Neural cell (in vitro differentiated cells): ENCODE data around the gene AARSD1. TPM values are rescaled to one million over a fixed set of nuclear protein-coding genes. Genes with fewer than 3 reads are reported as not detected.
"Not testable (repeated sequence)": the region's sequence is repeated elsewhere in the genome, so short reads cannot be mapped to it uniquely, and the experiment has no call there.

Experiments
- H2AFZ ChIP-seq: fragments of 200-600, 300-800 bp; sonication (generic), shearing (Covaris generic); 2 replicates; pipeline ENCODE4 v1.6.0; 2014; ENCODE audit warnings: low read depth, mild to moderate bottlenecking, antibody characterized with exemption, low read length, moderate library complexity
- H3F3A ChIP-seq: fragments of 200-600 bp; shearing (Covaris generic); 2 replicates; pipeline ENCODE4 v1.6.1; 2016; ENCODE audit warnings: mild to moderate bottlenecking, moderate library complexity, mixed read lengths, antibody characterized with exemption, low read length; ENCODE audit not compliant: insufficient read depth, poor library complexity, severe bottlenecking
- H3K27ac ChIP-seq: fragments of 200-600, 300-800 bp; sonication (generic), shearing (Covaris generic); 2 replicates; pipeline ENCODE4 v1.5.1; 2014; ENCODE audit warnings: mild to moderate bottlenecking, low read length, moderate library complexity
- H3K27me3 ChIP-seq: fragments of 300-800, 200-600 bp; sonication (generic), shearing (Covaris generic); 2 replicates; pipeline ENCODE4 v1.6.0; 2014; ENCODE audit warnings: mild to moderate bottlenecking, low read depth, low read length, moderate library complexity; ENCODE audit not compliant: insufficient read depth
- H3K36me3 ChIP-seq: fragments of 300-800, 200-600 bp; sonication (generic), shearing (Covaris generic); 2 replicates; pipeline ENCODE4 v1.5.1; 2014; ENCODE audit warnings: mild to moderate bottlenecking, antibody characterized with exemption, low read length, moderate library complexity; ENCODE audit not compliant: insufficient read depth
- H3K4me2 ChIP-seq: fragments of 300-800, 200-600 bp; sonication (generic), shearing (Covaris generic); 2 replicates; pipeline ENCODE4 v1.6.0; 2014; ENCODE audit warnings: mild to moderate bottlenecking, low read length
- H3K4me3 ChIP-seq: fragments of 300-800, 200-600 bp; sonication (generic), shearing (Covaris generic); 2 replicates; pipeline ENCODE4 v1.5.1; 2014; ENCODE audit warnings: mild to moderate bottlenecking, low read length, moderate library complexity
- H3K79me2 ChIP-seq: fragments of 200-600 bp; shearing (Covaris generic); replicated peaks from 2 replicates; pipeline ENCODE4 v1.6.0; 2014; ENCODE audit warnings: mild to moderate bottlenecking, low read length, moderate library complexity; ENCODE audit not compliant: insufficient read depth
- H3K9ac ChIP-seq: fragments of 300-800, 200-600 bp; sonication (generic), shearing (Covaris generic); 2 replicates; pipeline ENCODE4 v1.6.1; 2016; ENCODE audit warnings: mild to moderate bottlenecking, low read length, mixed read lengths
- H3K9me2 ChIP-seq: fragments of 200-600 bp; shearing (Covaris generic); 2 replicates; pipeline ENCODE4 v1.6.1; 2016; ENCODE audit warnings: mild to moderate bottlenecking, low read length, mixed read lengths; ENCODE audit not compliant: insufficient read depth
- H3K9me3 ChIP-seq: fragments of 200-600, 300-800 bp; sonication (generic), shearing (Covaris generic); 2 replicates; pipeline ENCODE4 v1.6.1; 2016; ENCODE audit warnings: mild to moderate bottlenecking, mixed run types, low read length, moderate library complexity, mixed read lengths
- H4K20me1 ChIP-seq: fragments of 200-600 bp; shearing (Covaris generic); 2 replicates; pipeline ENCODE4 v1.6.1; 2016; ENCODE audit warnings: mild to moderate bottlenecking, mixed run types; ENCODE audit not compliant: insufficient read depth
- EP300 ChIP-seq: fragments of 450-650 bp; conservative IDR thresholded peaks from 2 replicates; pipeline ENCODE4 v1.6.1; 2014; ENCODE audit warnings: antibody characterized with exemption, mild to moderate bottlenecking, moderate library complexity; ENCODE audit not compliant: poor library complexity, severe bottlenecking
- EZH2 ChIP-seq: fragments of 200-600, 300-800 bp; shearing (Covaris generic), sonication (generic); IDR thresholded peaks from 2 replicates; pipeline ENCODE4 v1.6.1; 2014; ENCODE audit warnings: antibody characterized with exemption, low read length, borderline replicate concordance, mild to moderate bottlenecking; ENCODE audit not compliant: insufficient read depth, poor library complexity, severe bottlenecking
- MXI1 ChIP-seq: fragments of 450-650 bp; conservative IDR thresholded peaks from 2 replicates; pipeline ENCODE4 v1.6.1; 2014; ENCODE audit warnings: antibody characterized with exemption, mild to moderate bottlenecking; ENCODE audit not compliant: poor library complexity, severe bottlenecking
- POLR2AphosphoS5 ChIP-seq: IDR thresholded peaks from 2 replicates; pipeline ENCODE4 v1.6.1; 2012
- RAD21 ChIP-seq: fragments of 450-650 bp; conservative IDR thresholded peaks from 2 replicates; pipeline ENCODE4 v1.6.1; 2014; ENCODE audit warnings: antibody characterized with exemption, mild to moderate bottlenecking, moderate library complexity
- SMC3 ChIP-seq: fragments of 450-650 bp; conservative IDR thresholded peaks from 2 replicates; pipeline ENCODE4 v1.6.1; 2014; ENCODE audit warnings: antibody characterized with exemption, mild to moderate bottlenecking, moderate library complexity; ENCODE audit not compliant: poor library complexity
- TAF1 ChIP-seq: IDR thresholded peaks from 2 replicates; pipeline ENCODE4 v1.6.1; 2012; ENCODE audit warnings: low read depth
- polyA plus RNA-seq: library from polyadenylated mRNA; depleted of rRNA; stranded (reverse); fragments of >200 nt; gene quantifications from 2 replicates; pipeline ENCODE4 v1.2.3, GENCODE V29; 2014
- TF ChIP-seq, protein P1 (sequence below): IDR thresholded peaks from 2 replicates; pipeline ENCODE4 v1.6.1; 2012; ENCODE audit warnings: borderline replicate concordance
- TF ChIP-seq, protein P2 (sequence below): fragments of 450-650 bp; IDR thresholded peaks from 2 replicates; pipeline ENCODE4 v1.5.1; 2014; ENCODE audit warnings: antibody characterized with exemption, mild to moderate bottlenecking, moderate library complexity; ENCODE audit not compliant: poor library complexity, severe bottlenecking

The AARSD1 gene
- polyA plus RNA-seq, 1 donor from 2014 or later, result 64.2 TPM

DNA sequence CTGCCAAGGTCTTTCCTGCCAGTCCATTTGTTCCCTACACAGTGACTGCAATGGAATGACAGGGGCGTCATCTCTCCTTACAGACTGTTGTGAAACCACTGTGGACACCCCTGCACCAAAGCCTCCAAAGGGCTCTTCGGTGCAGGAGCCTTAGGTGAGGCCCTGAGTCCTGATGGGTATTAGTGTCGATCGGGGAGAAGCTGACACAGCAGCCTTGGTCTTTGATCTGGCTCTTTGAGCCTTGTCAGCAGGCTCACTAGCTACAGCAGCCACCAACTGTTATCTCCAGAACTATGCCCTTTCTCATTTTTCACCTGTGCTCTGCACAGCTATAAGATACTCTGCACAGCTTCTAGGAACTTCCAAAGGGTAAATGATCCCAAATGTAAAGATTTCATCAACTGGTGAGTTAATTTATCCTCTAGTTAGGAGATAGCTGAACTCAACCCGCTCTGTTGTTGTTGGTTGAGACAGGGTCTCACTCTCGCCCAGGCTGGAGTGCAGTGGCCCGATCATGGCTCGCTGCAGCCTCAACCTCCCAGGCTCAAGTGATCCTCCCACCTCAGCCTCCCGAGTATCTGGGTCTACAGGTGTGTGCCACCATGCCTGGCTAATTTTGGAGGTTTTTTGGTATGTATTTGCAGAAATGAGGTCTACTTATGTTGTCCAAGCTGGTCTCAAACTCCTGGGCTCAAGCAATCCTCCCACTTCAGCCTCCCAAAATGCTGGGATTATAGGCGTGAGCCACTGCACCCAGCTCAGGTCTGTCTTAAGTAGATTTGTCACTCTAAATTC, 44.0 kb downstream of the AARSD1 start:
- H3K9me3 ChIP-seq, result no peaks in the 10 kb centered on the region
- no peaks in the 10 kb centered on the region for H3K36me3 ChIP-seq
- no peaks in the 10 kb centered on the region for H3K9me2 ChIP-seq
- no peaks in the 10 kb centered on the region for H3F3A ChIP-seq
- TF ChIP-seq EZH2 (no peak), EP300 (no peak), POLR2AphosphoS5 (no peak)
- TF ChIP-seq, protein P1, sequence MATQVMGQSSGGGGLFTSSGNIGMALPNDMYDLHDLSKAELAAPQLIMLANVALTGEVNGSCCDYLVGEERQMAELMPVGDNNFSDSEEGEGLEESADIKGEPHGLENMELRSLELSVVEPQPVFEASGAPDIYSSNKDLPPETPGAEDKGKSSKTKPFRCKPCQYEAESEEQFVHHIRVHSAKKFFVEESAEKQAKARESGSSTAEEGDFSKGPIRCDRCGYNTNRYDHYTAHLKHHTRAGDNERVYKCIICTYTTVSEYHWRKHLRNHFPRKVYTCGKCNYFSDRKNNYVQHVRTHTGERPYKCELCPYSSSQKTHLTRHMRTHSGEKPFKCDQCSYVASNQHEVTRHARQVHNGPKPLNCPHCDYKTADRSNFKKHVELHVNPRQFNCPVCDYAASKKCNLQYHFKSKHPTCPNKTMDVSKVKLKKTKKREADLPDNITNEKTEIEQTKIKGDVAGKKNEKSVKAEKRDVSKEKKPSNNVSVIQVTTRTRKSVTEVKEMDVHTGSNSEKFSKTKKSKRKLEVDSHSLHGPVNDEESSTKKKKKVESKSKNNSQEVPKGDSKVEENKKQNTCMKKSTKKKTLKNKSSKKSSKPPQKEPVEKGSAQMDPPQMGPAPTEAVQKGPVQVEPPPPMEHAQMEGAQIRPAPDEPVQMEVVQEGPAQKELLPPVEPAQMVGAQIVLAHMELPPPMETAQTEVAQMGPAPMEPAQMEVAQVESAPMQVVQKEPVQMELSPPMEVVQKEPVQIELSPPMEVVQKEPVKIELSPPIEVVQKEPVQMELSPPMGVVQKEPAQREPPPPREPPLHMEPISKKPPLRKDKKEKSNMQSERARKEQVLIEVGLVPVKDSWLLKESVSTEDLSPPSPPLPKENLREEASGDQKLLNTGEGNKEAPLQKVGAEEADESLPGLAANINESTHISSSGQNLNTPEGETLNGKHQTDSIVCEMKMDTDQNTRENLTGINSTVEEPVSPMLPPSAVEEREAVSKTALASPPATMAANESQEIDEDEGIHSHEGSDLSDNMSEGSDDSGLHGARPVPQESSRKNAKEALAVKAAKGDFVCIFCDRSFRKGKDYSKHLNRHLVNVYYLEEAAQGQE, result no peak
- H2AFZ ChIP-seq, result no peak overlapping the region
- no peak overlapping the region for H3K27ac ChIP-seq
- H3K4me3 ChIP-seq, result no peak overlapping the region
- no peaks in the 10 kb centered on the region for H4K20me1 ChIP-seq
- no peaks in the 10 kb centered on the region for H3K79me2 ChIP-seq
- H3K4me2 ChIP-seq, result no peak overlapping the region
- no peaks in the 10 kb centered on the region for H3K27me3 ChIP-seq
- no peak overlapping the region for H3K9ac ChIP-seq

DNA sequence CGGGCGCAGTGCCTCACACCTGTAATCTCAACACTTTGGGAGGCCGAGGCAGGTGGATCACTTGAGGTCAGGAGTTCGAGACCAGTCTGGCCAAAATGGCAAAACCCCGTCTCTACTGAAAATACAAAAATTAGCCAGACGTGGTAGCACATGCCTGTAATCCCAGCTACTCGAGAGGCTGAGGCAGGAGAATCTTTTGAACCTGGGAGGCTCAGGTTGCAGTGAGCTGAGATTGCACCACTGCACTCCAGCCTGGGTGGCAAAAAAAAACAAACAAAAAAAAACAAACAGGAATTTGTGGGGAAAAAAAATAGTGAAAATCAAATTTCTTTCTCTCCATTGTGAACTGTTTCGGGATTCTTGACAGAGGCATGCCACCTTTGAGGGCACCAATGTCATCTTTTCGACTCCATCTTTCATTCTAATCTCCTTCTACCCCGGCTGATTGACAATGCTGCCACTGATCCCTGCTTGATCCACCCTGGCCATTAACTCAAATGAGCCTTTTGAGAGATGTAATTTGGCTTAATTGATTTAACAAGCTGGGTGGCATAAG, 44.7 kb downstream of the AARSD1 start:
- not testable (repeated sequence) for H3K36me3 ChIP-seq, H2AFZ ChIP-seq, H3K27me3 ChIP-seq, H3K27ac ChIP-seq, H3F3A ChIP-seq, H3K79me2 ChIP-seq, H3K9ac ChIP-seq, H4K20me1 ChIP-seq, H3K4me3 ChIP-seq, H3K9me2 ChIP-seq, H3K9me3 ChIP-seq, H3K4me2 ChIP-seq

DNA sequence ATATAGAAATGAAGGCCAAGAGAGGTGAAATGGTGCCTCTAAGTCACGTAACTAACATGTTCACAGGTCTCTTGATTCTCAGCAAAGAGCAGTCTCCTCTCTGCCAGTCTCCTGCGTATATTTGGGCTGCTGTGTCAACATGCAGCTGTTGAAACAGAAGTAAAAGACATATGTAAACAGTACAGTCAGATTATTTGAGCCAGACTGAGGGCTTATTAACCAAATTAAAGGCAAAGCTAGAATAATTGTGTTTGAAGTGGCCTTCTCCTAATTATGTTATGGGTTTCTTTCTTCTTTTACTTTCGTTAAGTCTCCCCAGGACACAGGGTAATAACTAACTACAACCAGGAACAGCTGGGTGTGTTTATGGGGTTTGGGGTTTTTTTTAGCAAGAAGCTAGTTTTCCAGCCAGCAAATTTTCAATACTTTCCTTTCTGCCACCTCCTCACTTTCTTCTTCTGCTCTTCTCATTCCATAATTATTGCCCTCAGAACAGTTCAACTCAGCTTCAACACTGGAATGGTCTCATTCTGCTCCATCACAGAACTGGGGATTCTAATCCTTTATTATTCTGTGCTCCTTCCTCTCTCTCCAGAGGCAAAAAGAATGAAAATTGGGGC, 45.2 kb downstream of the AARSD1 start:
- H3K9ac ChIP-seq, result no peak overlapping the region
- no peak overlapping the region for H3K4me2 ChIP-seq
- no peaks in the 10 kb centered on the region for H3K36me3 ChIP-seq
- no peaks in the 10 kb centered on the region for H3K9me3 ChIP-seq
- no peaks in the 10 kb centered on the region for H3K27me3 ChIP-seq
- no peak overlapping the region for H3K4me3 ChIP-seq
- no peaks in the 10 kb centered on the region for H4K20me1 ChIP-seq
- no peaks in the 10 kb centered on the region for H3K79me2 ChIP-seq
- H3K9me2 ChIP-seq, result no peaks in the 10 kb centered on the region
- H3F3A ChIP-seq, result no peaks in the 10 kb centered on the region
- no peak overlapping the region for H3K27ac ChIP-seq
- H2AFZ ChIP-seq, result no peak overlapping the region
- no peak for TF ChIP-seq MXI1
- TF ChIP-seq SMC3, result no peak
- TF ChIP-seq, protein P1, result no peak
- TF ChIP-seq, protein P2, sequence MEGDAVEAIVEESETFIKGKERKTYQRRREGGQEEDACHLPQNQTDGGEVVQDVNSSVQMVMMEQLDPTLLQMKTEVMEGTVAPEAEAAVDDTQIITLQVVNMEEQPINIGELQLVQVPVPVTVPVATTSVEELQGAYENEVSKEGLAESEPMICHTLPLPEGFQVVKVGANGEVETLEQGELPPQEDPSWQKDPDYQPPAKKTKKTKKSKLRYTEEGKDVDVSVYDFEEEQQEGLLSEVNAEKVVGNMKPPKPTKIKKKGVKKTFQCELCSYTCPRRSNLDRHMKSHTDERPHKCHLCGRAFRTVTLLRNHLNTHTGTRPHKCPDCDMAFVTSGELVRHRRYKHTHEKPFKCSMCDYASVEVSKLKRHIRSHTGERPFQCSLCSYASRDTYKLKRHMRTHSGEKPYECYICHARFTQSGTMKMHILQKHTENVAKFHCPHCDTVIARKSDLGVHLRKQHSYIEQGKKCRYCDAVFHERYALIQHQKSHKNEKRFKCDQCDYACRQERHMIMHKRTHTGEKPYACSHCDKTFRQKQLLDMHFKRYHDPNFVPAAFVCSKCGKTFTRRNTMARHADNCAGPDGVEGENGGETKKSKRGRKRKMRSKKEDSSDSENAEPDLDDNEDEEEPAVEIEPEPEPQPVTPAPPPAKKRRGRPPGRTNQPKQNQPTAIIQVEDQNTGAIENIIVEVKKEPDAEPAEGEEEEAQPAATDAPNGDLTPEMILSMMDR, result no peak
- no peak for TF ChIP-seq TAF1
- TF ChIP-seq POLR2AphosphoS5, result no peak
- no peak for TF ChIP-seq RAD21
